Measurements from ENCODE around the gene MRGPRE.

- TF ChIP-seq CTCF (conservative IDR thresholded peaks at IDR 0.05) (no peak), EZH2 (IDR thresholded peaks at IDR 0.05; ENCODE audit: low read depth) (no peak)
Measured at GRCh38 chr11:3196161-3197043, 35.8 kb downstream of the MRGPRE start.

Data from PC-9 (cell line).